GM12873 (cell line): ENCODE results near the gene GDF11.

Experiments used
- CTCF ChIP-seq: IDR thresholded peaks from 2 replicates; pipeline ENCODE4 v1.5.1; 2012; ENCODE audit warnings: low read depth, mild to moderate bottlenecking, moderate library complexity, low read length, control low read depth; ENCODE audit not compliant: insufficient read depth; ENCODE audit errors: missing control alignments

Gene GDF11

GRCh38 chr12:55741931-55742680, 816 bp upstream of the GDF11 start:
- TF ChIP-seq CTCF = no peak

- peak; percentile 31 for TF ChIP-seq CTCF
Observed at GRCh38 chr12:55743406-55744339, 751 bp downstream of the GDF11 start.

- no peak for TF ChIP-seq CTCF
Observed at GRCh38 chr12:55744340-55745030, 1.6 kb downstream of the GDF11 start.

GRCh38 chr12:55745361-55746173, 2.6 kb downstream of the GDF11 start:
- TF ChIP-seq CTCF = no peak

GRCh38 chr12:55746174-55746912, 3.4 kb downstream of the GDF11 start:
- no peak for TF ChIP-seq CTCF

- no peak for TF ChIP-seq CTCF
Observed at GRCh38 chr12:55746913-55747231, 4.0 kb downstream of the GDF11 start.
